ENCODE data around the gene LSM4.

DNA sequence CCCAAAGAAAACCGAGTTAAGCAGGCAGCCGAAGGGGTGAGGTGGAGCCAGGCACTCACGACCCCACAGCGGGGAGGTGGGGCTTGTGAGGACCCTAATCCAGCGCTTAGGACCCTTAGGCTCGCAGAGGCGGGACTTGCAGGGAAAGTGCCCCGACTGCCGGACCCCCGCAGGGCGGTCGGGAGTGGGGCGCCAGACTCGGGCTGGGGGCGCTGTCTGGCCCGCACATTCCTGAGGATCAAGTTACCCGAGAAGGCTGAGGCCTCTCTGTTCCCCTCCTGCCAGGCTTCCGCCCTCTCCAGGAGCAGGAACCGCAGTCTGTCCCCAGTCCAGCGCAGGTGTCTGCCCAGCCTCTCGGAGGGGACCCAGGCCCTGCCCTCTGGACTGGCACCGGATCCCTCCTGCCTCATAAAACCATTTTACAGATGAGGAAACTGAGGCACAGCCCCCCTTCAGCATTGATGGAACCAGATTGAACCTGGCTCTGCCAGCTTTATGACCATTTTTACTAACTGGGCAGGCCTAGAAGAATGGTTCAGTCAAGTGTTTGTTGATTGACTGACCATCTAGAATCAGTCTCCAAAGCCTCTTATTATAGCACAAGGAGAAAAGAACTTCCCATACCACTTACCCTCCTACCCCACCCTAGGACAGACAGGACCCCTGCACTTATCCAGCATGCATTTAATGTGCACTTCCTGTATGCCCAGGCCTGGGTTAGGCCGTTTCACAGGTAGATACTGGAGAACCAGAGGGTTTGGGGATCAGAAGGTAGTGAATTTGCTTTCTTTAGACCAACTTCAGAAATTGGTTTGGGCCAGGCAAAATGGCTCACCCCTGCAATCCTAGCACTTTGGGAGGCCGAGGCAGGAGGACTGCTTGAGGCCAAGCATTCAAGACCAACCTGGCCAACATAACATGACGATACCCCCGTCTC lies 34.8 kb downstream of the LSM4 start:
- TF ChIP-seq CTCF (IDR thresholded peaks at IDR 0.05; ENCODE audit: low read depth, low read length, poor library complexity, severe bottlenecking) (no peak), EZH2phosphoT487 (IDR thresholded peaks at IDR 0.05; ENCODE audit: borderline replicate concordance, low read length) (no peak)
